GM13976 (cell line): ENCODE results near the gene C16orf90.

Experiments used
- DNase-seq: peaks from one replicate; pipeline ENCODE4 v3.0.0; 2012; ENCODE audit warnings: low spot score
- in situ Hi-C: fragments of 300-500 bp; cut with MboI; formaldehyde crosslinking; loops from one replicate; pipeline ENCODE4 v1.12.0; 2022; ENCODE audit warnings: low sequenced_read_pairs, mixed read lengths, inconsistent platforms; ENCODE audit not compliant: unreplicated experiment
- TF ChIP-seq, protein P1 (sequence below): IDR thresholded peaks from 2 replicates; pipeline ENCODE4 v1.5.1; 2012; ENCODE audit warnings: borderline replicate concordance, mild to moderate bottlenecking; ENCODE audit not compliant: insufficient read depth; ENCODE audit errors: extremely low read depth, missing control alignments, control extremely low read depth

C16orf90 gene

DNA sequence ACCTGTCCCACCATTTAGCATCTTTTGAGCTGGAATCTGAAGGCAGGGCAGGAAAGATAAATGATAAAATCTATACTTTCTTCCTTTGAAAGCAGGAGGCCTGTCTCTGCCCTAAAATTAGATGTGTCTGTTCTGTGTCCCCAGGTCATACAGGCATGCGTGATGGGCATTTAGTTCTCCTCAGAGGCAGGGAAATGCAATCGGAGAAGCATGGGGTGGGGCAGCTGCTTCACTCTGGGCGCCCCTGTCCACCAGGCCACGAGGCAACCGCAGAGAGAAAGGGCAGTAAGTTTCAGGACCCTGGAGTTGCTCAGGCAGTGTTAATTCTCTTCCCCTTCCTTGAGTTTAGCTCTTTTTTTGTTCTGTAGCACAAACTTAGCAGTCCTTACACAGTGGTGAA, 30.7 kb upstream of the C16orf90 start:
- in situ Hi-C loops = loop anchor here (25.0 kb wide), 2 partner anchors 136 to 361 kb away; partner anchors contain the start of genes CREBBP and DNASE1
- no peak for DNase-seq
- TF ChIP-seq, protein P1, sequence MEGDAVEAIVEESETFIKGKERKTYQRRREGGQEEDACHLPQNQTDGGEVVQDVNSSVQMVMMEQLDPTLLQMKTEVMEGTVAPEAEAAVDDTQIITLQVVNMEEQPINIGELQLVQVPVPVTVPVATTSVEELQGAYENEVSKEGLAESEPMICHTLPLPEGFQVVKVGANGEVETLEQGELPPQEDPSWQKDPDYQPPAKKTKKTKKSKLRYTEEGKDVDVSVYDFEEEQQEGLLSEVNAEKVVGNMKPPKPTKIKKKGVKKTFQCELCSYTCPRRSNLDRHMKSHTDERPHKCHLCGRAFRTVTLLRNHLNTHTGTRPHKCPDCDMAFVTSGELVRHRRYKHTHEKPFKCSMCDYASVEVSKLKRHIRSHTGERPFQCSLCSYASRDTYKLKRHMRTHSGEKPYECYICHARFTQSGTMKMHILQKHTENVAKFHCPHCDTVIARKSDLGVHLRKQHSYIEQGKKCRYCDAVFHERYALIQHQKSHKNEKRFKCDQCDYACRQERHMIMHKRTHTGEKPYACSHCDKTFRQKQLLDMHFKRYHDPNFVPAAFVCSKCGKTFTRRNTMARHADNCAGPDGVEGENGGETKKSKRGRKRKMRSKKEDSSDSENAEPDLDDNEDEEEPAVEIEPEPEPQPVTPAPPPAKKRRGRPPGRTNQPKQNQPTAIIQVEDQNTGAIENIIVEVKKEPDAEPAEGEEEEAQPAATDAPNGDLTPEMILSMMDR = no peak

DNA sequence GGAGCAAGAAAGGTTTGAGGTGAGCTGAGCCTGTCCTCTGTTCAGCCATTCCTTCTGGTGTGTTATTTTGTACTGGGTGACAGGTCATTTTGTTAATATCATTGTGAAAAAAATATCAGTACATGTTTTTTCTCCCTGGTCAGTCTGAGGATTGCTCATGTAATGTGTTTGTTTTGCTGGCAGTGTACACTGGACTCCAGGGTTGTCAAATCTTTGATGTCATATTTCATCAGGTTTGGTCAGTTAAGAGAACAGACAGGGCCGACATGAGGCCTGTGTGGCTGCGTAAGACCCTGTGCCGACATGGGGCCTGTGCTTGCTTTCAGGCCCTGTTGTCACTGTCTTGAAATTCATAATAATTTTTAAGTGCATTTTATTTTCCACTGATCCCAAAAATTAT, 28.0 kb upstream of the C16orf90 start:
- TF ChIP-seq, protein P1 = no peak
- in situ Hi-C loops = no loop called here
- DNase-seq = no peak

DNA sequence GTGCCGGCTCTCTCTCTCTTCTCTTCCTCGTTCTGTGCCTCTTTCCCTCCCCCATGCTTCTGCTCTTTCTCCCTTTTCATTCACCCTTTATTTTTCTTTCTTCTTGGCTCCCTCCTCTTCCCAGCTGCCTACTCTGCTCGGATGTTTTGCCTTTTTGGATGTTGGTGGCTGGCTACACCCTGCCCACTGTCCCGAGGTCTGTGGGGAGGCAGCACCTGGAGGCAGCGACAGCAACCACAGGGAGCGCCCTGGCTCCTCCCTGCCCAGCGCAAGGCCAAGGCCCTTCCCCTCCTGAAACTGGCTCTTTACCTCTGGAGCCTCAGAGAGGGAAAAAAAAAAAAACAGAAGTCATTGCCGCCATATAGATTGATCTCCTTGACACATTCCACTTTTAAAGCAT, 25.6 kb upstream of the C16orf90 start:
- TF ChIP-seq, protein P1 = no peak
- DNase-seq = no peak
- in situ Hi-C loops = no loop called here

DNA sequence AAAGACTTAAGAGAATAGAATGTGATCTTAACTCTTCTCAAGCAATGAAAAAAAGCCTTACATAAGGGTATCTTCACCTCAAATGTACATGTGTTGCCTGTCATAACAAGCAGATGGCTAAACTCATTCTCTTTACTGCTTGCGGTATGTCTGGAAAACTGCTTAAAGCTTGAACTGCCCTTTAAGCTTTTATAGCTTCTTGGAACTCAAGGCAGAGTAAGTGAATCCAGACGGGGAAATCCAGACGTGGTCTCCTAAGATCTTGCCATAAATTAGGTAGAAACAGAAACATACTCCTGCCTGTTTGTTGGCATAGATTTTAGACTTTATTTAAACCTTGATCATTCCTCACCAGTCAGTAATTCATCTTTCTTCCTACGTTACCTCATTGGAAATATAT, 25.1 kb upstream of the C16orf90 start:
- TF ChIP-seq, protein P1 = no peak

DNA sequence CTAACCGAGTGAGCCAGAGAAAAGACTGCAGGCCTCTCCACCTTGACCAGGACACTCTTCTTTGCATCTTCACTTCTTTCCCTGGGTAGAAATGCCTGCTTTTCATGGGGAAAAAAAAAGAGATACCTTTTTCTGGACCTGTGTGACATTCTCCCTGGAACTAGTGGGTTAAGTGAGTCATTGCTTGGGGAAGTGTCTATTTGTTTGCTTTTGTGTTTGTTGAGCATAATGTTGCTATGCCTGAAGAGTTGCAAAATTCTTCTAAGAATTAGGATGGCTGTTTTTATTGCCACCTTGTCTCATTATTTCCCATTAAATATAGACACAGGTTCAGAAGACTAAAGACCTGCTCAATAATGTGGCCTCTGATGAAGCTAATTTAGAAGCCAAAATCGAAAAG, 24.3 kb upstream of the C16orf90 start:
- in situ Hi-C loops = no loop called here
- no peak for DNase-seq

More for the DNA sequence above, 25.1 kb upstream of the C16orf90 start:
- no peak for DNase-seq
- in situ Hi-C loops = no loop called here

DNA sequence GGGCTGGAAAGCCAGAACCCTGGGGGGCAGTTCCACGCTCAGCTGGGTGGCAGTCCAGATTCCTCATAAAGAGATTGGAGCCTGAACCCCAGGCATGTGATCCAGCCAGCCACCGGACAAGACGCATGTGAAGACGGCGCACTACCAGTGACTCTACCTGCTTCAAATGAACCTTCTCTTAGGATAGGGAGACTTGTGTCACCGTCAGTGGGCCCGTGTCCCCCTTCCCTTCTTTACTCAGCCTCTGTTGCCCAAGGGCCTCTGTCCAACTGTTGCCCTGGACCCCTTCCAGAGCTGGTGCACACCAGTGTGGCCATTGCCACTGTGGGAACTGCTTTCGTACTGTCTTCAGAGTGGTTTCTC, 23.7 kb upstream of the C16orf90 start:
- no peak for DNase-seq
- in situ Hi-C loops = no loop called here
- TF ChIP-seq, protein P1 = no peak

More for the DNA sequence above, 24.3 kb upstream of the C16orf90 start:
- TF ChIP-seq, protein P1 = no peak
